ENCODE data around the gene ADARB2.

Gene ADARB2

GRCh38 chr10:1274701-1275544, 462.4 kb downstream of the ADARB2 start:
- no peaks in the 10 kb centered on the region for H3K36me3 ChIP-seq (ENCODE audit: control insufficient read depth in 2 of 2, insufficient read depth in 1 of 2, low read length in 2 of 2)
- H3K4me1 ChIP-seq (ENCODE audit: control insufficient read depth, insufficient read depth, low read length), result no peaks in the 10 kb centered on the region
- no peak overlapping the region for H3K27ac ChIP-seq (ENCODE audit: extremely low read depth, low read depth, low read length)
- no peak overlapping the region for H3K4me3 ChIP-seq (ENCODE audit: low read depth, low read length)
- ChIA-PET POLR2A (no interaction called here), CTCF (no interaction called here)
- H3K9me3 ChIP-seq (ENCODE audit: control insufficient read depth, insufficient read depth, low read depth, low read length), result no peaks in the 10 kb centered on the region
- TF ChIP-seq ZNF37A (tag by site-specific recombination; IDR thresholded peaks at IDR 0.05), result no peak
- no peak for TF ChIP-seq ZNF132 (tag by site-specific recombination; IDR thresholded peaks at IDR 0.05; ENCODE audit: borderline replicate concordance)
- no peak for TF ChIP-seq ZNF221 (tag by site-specific recombination; IDR thresholded peaks at IDR 0.05; ENCODE audit: borderline replicate concordance)
- TF ChIP-seq BCL11B (tag by site-specific recombination; IDR thresholded peaks at IDR 0.05; ENCODE audit: low read depth), result no peak
- TF ChIP-seq ZNF692 (tag by site-specific recombination; IDR thresholded peaks at IDR 0.05), result no peak
- no peak for TF ChIP-seq ZNF433 (tag by site-specific recombination; IDR thresholded peaks at IDR 0.05; ENCODE audit: low read depth)
- TF ChIP-seq HOXC10 (CRISPR knock-in tag; IDR thresholded peaks at IDR 0.05), result no peak
- TF ChIP-seq ZSCAN16 (tag by site-specific recombination; IDR thresholded peaks at IDR 0.05), result no peak
- TF ChIP-seq MYNN (tag by site-specific recombination; IDR thresholded peaks at IDR 0.05; ENCODE audit: borderline replicate concordance), result no peak
- no peak for TF ChIP-seq GLIS1 (tag by site-specific recombination; IDR thresholded peaks at IDR 0.05)
- TF ChIP-seq ZNF549 (tag by site-specific recombination; IDR thresholded peaks at IDR 0.05), result no peak

DNA sequence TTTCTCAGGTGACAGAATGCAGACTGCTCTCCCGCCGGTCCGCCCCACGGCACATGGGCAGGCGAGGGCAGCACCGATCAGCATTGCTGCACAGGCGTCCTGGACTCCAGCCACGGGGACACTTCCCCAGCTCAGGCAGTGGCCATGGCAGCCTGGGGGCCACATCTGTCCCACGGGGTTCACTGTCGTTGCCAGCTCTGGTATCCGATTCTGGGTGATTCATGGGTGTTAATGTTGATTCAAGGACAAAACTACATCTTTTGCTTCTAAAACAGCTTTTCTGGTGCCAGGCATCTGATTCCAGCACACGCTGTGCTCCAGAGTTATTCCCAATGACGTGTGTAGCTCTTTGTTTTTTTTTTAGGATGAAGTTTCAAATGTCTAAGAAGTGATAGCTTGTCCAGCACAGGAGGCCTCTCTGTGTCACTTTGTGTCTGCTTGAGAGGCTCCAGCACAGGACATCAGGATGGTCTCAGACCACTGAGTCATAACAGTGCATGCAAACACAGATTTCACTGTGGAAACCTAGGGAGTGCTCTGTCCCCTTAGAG, 463.1 kb downstream of the ADARB2 start:
- no peaks in the 10 kb centered on the region for H3K9me3 ChIP-seq (ENCODE audit: control insufficient read depth, insufficient read depth, low read depth, low read length)
- no peaks in the 10 kb centered on the region for H3K36me3 ChIP-seq (ENCODE audit: control insufficient read depth in 2 of 2, insufficient read depth in 1 of 2, low read length in 2 of 2)
- no peak overlapping the region for H3K27ac ChIP-seq (ENCODE audit: extremely low read depth, low read depth, low read length)
- POLR2A ChIA-PET, result no interaction called here
- CTCF ChIA-PET, result interaction anchor here (0.6 kb wide), 1 partner anchor 100 kb away, joined by 3 read pairs; no protein-coding TSS in a partner anchor
- H3K4me1 ChIP-seq (ENCODE audit: control insufficient read depth, insufficient read depth, low read length), result no peaks in the 10 kb centered on the region
- H3K4me3 ChIP-seq (ENCODE audit: low read depth, low read length), result no peak overlapping the region
- TF ChIP-seq ZNF324 (tag by site-specific recombination; IDR thresholded peaks at IDR 0.05) (no peak), ZNF785 (tag by site-specific recombination; IDR thresholded peaks at IDR 0.05) (no peak), ZNF292 (tag by site-specific recombination; IDR thresholded peaks at IDR 0.05; ENCODE audit: borderline replicate concordance, low read depth) (no peak), ZNF2 (tag by site-specific recombination; IDR thresholded peaks at IDR 0.05) (no peak), ZNF114 (tag by site-specific recombination; IDR thresholded peaks at IDR 0.05) (no peak), ZSCAN18 (tag by site-specific recombination; IDR thresholded peaks at IDR 0.05) (no peak), ZNF777 (tag by site-specific recombination; IDR thresholded peaks at IDR 0.05; ENCODE audit: borderline replicate concordance) (no peak), ZNF555 (tag by site-specific recombination; conservative IDR thresholded peaks at IDR 0.05) (no peak), ZNF311 (tag by site-specific recombination; IDR thresholded peaks at IDR 0.05; ENCODE audit: borderline replicate concordance) (no peak), PRDM2 (tag by site-specific recombination; IDR thresholded peaks at IDR 0.05; ENCODE audit: borderline replicate concordance) (no peak), ZNF366 (tag by site-specific recombination; conservative IDR thresholded peaks at IDR 0.05) (no peak), GFI1B (tag by site-specific recombination; IDR thresholded peaks at IDR 0.05) (no peak)
- TF ChIP-seq, protein P1, sequence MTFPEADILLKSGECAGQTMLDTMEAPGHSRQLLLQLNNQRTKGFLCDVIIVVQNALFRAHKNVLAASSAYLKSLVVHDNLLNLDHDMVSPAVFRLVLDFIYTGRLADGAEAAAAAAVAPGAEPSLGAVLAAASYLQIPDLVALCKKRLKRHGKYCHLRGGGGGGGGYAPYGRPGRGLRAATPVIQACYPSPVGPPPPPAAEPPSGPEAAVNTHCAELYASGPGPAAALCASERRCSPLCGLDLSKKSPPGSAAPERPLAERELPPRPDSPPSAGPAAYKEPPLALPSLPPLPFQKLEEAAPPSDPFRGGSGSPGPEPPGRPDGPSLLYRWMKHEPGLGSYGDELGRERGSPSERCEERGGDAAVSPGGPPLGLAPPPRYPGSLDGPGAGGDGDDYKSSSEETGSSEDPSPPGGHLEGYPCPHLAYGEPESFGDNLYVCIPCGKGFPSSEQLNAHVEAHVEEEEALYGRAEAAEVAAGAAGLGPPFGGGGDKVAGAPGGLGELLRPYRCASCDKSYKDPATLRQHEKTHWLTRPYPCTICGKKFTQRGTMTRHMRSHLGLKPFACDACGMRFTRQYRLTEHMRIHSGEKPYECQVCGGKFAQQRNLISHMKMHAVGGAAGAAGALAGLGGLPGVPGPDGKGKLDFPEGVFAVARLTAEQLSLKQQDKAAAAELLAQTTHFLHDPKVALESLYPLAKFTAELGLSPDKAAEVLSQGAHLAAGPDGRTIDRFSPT (tag by site-specific recombination; IDR thresholded peaks at IDR 0.05), result no peak
